Retinal pigment epithelial cell (primary cell): ENCODE measurements around the gene SIK3.
"Not testable (repeated sequence)": the region's sequence is repeated elsewhere in the genome, so short reads cannot be mapped to it uniquely, and the experiment has no call there.

Experiments
- DNase-seq: peaks from one replicate; pipeline ENCODE4 v3.0.0-alpha.2; 2010; ENCODE audit warnings: low read depth
- H3K4me3 ChIP-seq: 2 replicates; pipeline ENCODE4 v1.5.1; 2011; ENCODE audit warnings: mild to moderate bottlenecking, low read length, control low read depth, moderate library complexity
- TF ChIP-seq, protein P1 (sequence below): conservative IDR thresholded peaks from 2 replicates; pipeline ENCODE4 v1.5.1; 2011; ENCODE audit warnings: low read depth, low read length, control low read depth, inconsistent platforms

SIK3 gene

DNA sequence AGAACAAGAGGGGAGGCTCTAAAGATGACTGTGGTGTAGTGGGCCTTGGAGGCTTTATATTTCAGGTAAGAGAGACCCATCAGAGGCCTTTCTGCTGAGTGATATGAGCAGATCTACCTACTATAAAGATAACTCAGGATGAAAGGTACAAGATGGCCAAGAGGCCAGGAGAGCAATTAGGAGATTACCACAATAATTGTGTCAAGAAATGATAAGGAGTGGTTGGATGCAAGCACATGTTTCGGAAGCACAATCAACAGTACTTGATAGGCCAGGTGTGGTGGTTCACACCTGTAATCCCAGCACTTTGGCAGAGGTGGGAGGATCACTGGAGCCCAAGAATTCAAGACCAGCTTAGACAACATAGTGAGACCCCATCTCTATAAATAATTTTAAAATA is 43.8 kb downstream of the SIK3 start:
- H3K4me3 ChIP-seq: no peak overlapping the region
- no peak for DNase-seq
- TF ChIP-seq, protein P1, sequence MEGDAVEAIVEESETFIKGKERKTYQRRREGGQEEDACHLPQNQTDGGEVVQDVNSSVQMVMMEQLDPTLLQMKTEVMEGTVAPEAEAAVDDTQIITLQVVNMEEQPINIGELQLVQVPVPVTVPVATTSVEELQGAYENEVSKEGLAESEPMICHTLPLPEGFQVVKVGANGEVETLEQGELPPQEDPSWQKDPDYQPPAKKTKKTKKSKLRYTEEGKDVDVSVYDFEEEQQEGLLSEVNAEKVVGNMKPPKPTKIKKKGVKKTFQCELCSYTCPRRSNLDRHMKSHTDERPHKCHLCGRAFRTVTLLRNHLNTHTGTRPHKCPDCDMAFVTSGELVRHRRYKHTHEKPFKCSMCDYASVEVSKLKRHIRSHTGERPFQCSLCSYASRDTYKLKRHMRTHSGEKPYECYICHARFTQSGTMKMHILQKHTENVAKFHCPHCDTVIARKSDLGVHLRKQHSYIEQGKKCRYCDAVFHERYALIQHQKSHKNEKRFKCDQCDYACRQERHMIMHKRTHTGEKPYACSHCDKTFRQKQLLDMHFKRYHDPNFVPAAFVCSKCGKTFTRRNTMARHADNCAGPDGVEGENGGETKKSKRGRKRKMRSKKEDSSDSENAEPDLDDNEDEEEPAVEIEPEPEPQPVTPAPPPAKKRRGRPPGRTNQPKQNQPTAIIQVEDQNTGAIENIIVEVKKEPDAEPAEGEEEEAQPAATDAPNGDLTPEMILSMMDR: no peak

DNA sequence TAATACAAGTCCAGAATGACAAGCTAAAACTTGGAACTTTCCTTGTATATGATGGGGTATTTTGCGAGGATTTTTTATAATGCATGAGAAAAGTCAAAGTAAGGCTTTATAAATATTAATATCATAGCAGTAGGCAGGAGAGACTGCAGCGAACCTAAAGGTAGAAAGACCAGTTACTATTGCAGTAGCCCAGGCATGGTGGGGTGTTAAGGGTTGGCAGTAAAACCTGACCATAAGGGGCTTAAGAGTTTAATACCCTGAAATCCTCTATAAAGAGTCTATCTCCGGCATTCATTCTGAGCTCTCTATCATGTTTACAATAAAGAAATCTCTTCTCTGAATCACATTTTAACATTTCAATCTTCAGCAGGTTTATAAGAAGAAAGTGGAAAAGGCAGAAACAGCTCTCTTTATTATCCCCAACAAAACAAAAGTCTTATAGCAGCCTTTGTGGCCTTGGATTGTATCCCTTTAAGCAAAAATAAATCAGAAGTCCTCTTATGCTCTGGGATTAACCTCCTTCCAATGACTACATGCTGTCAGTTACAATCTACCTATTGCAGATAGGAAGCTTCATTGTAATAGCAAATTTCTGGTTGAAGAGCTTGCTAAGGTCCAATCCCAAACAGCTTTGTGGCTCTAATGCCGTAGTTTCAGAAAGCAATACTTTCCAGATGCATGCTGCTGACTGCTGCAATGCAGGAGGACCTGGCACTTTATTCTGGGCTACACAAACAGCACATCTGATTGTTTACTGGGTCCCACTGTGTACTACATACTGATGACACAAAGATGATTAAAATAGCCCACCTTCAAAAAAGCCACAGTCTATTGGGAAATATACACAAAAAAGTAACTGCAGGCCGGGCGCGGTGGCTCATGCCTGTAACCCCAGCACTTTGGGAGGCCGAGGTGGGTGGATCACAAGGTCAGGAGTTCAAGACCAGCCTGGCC is 45.8 kb downstream of the SIK3 start:
- DNase-seq: no peak
- H3K4me3 ChIP-seq: no peak overlapping the region
- TF ChIP-seq, protein P1: no peak

DNA sequence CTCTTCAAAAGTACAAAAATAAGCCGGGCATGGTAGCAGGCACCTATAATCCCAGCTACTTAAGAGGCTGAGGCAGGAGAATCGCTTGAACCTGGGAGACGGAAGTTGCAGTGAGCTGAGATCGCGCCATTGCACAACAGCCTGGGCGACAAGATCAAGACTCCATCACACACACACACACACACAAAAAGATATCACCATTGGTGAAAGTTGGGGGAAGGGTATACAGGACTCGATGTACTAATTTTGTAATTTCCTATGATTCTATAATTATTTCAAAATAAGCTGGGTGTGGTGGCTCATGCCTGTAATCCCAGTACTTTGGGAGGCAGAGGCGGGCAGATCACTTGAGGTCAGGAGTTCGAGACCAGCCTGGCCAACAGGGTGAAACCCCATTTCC is 48.1 kb downstream of the SIK3 start:
- H3K4me3 ChIP-seq, DNase-seq: not testable (repeated sequence)

DNA sequence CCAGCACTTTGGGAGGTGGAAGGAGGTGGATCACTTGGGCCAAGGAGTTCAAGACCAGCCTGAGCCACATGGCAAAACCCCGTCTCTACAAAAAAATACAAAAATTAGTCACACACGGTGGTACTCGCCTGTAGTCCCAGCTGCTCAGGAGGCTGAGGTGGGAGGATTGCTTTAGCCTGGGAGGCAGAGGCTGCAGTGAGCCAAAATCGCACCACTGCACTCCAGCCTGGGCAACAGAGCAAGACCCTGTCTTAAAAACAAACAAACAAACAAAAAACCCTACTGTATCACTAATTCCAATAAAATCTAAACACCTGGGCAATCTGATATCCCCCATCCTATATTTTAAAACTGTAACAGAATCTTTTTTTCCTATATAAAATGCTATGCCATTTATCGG is 51.6 kb downstream of the SIK3 start:
- H3K4me3 ChIP-seq, DNase-seq: not testable (repeated sequence)

DNA sequence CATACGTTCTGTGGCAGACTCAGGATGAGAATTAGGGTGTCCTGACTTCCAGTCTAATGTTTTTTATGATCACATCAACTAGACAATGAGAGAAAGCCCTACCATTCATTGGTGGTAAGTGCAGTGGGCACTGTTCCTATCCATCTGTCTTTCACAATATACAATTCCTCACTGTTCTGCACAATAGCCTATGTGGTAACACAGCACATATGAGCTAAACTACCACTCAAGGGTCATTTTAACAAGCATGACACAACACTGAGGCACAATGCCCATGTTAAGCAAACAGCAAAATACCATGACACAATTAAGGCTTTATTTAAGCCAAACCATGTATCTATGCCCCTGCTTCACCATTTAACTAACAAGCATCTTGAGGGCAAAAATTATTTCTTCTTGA is 52.3 kb downstream of the SIK3 start:
- H3K4me3 ChIP-seq: no peak overlapping the region
- TF ChIP-seq, protein P1: no peak
- no peak for DNase-seq

DNA sequence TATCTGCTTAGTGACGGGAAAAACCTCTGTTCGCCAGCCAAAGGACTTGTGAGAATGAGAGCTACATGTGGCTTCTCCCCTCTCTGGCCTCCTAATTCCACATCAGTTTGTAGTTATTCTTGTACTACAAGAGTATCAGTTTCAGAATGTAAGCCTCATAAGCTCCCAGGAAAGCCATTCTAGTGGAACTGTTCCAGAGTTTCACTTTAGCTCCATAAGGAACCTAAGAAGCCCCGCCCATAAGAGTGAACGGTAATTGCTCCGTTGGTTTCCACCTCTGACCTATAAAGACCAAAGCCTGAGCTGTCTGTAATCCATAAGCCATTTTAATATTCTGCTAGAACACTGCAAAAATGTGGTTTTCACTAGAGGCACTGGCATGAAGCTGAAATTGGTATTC is 53.0 kb downstream of the SIK3 start:
- H3K4me3 ChIP-seq: no peak overlapping the region
- TF ChIP-seq, protein P1: no peak
- DNase-seq: peak; percentile 100

DNA sequence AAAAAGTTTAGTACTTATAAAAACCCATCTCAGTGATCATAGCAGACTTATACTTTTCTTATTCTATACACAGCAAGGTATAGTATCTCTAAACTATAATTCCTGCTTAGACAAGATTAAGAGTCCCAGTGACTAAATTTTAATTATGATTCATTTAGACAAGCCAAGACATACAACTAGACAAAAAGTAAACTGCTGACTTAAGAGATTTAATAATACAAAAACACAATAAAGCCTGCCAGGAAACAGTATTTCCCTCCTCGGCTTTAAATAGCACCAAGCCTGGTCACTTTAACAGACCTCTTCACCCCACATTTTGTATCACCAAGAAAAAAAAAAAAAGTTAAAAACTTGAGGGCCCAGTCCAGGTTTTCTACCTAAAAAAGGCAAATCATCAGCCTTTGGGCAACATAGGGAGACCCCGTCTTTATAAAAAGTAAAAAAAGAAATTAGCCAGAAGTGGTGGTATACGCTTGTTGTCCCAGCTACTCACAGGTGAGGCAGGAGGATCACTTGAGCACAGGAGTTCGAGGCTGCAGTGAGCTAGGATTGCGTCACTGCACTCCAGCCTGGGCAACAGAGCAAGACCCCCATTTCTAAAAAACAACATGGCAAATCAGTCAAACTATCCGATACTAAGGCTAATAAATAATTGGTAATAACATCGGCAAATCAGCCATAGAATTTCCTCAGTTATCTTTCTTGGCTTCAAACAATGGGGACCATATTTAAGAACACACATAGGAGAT is 53.8 kb downstream of the SIK3 start:
- no peak for DNase-seq
- TF ChIP-seq, protein P1: no peak
- no peak overlapping the region for H3K4me3 ChIP-seq

DNA sequence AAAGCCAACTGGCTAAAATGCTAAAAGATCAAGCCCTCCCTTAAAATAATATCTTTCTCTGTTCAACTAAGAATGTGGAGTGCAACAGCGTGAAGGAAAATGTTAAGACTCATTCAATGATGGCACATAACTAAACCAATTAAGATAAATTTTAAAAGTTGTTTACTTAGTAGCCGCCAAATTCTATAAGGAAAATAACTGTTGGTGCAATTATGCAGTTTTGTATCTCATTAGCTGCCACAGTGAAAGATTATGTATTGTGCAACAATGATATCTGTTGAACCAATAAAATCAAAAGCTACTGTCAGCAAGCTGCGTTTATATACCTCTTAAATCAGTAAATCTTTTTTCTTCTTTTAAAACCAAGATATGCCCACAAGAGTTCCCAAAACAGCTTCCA is 55.5 kb downstream of the SIK3 start:
- DNase-seq: no peak

More for the DNA sequence above, 55.5 kb downstream of the SIK3 start:
- no peak overlapping the region for H3K4me3 ChIP-seq
- TF ChIP-seq, protein P1: no peak
